ENCODE measurements around the gene MRI1.
"Not testable (repeated sequence)": the region's sequence is repeated elsewhere in the genome, so short reads cannot be mapped to it uniquely, and the experiment has no call there.

The MRI1 gene

DNA sequence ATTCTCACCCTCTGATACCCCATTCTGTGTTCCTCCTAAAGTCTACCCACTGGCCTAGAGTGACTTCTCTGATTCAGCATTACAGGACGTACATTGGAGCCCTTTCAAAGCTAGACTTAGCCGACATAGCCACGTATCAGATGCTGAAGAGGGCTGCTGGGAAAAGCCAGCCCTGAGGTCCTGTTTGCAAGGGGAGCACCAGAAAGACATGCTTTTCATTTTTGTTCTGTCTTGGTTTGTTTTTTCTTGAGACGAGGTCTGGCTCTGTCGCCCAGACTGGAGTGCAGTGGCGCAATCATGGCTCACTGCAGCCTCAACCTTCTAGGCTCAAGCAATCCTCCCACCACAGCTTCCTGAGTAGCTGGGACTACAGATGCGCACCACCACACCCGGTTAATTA is 24.7 kb downstream of the MRI1 start:
- no peaks in the 10 kb centered on the region for H3K9me3 ChIP-seq (ENCODE audit: control insufficient read depth, insufficient read depth, low read depth, low read length)
- ChIA-PET CTCF (no interaction called here), POLR2A (interaction anchor here (1.0 to 1.9 kb wide), 2 partner anchors 9 to 15 kb away, joined by 3 to 7 read pairs; partner anchors contain the start of gene C19orf53)
- H3K36me3 ChIP-seq (ENCODE audit: control insufficient read depth in 2 of 2, insufficient read depth in 1 of 2, low read length in 2 of 2), result no peaks in the 10 kb centered on the region
- TF ChIP-seq, protein P1, sequence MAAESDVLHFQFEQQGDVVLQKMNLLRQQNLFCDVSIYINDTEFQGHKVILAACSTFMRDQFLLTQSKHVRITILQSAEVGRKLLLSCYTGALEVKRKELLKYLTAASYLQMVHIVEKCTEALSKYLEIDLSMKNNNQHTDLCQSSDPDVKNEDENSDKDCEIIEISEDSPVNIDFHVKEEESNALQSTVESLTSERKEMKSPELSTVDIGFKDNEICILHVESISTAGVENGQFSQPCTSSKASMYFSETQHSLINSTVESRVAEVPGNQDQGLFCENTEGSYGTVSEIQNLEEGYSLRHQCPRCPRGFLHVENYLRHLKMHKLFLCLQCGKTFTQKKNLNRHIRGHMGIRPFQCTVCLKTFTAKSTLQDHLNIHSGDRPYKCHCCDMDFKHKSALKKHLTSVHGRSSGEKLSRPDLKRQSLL (tag by site-specific recombination; IDR thresholded peaks at IDR 0.05), result peak; percentile 85; the same call in 1 of the 2 replicates
- no peak for TF ChIP-seq GLIS2 (tag by site-specific recombination; IDR thresholded peaks at IDR 0.05)
- H3K27ac ChIP-seq (ENCODE audit: extremely low read depth, low read depth, low read length), result no peak overlapping the region
- no peaks in the 10 kb centered on the region; the same call in 1 of the 2 replicates for H3K4me1 ChIP-seq (ENCODE audit: control insufficient read depth, insufficient read depth, low read length)
- H3K4me3 ChIP-seq (ENCODE audit: low read depth, low read length), result no peak overlapping the region

DNA sequence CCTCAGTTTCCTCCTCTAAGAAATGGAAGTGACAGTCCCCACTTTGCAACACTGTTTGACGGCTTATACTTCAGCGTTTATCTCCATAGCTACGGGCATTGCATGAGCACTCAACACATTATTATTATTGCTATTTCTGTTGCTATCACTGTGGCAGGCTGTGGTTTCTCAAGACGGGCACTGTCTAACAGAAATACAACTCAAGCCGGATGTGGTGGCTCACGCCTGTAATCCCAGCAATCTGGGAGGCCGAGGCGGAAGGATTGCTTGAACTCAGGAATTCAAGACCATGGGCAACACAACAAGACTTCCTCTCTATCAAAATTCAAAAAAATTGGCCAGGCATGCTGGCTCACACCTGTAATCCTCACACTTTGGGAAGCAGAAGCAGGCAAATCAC is 26.0 kb downstream of the MRI1 start:
- H3K27ac ChIP-seq (ENCODE audit: extremely low read depth, low read depth, low read length), result no peak overlapping the region

DNA sequence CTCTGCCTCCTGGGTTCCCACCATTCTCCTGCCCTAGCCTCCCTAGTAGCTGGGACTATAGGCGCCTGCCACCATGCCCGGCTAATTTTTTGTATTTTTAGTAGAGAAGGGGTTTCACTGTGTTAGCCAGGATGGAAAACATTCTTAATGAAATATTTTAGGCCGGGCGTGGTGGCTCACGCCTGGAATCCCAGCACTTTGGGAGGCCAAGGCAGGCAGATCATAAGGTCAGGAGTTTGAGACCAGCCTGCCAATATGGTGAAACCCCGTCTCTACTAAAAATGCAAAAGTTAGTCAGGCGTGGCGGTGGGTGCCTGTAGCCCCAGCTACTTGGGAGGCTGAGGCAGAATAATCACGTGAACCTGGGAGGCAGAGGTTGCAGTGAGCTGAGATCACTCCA is 29.0 kb downstream of the MRI1 start:
- POLR2A ChIA-PET; H3K36me3 ChIP-seq (ENCODE audit: control insufficient read depth in 2 of 2, insufficient read depth in 1 of 2, low read length in 2 of 2); H3K9me3 ChIP-seq (ENCODE audit: control insufficient read depth, insufficient read depth, low read depth, low read length); H3K4me1 ChIP-seq (ENCODE audit: control insufficient read depth, insufficient read depth, low read length); H3K4me3 ChIP-seq (ENCODE audit: low read depth, low read length); H3K27ac ChIP-seq (ENCODE audit: extremely low read depth, low read depth, low read length): not testable (repeated sequence)
- CTCF ChIA-PET, result interaction anchor here (0.7 to 2.8 kb wide), 2 partner anchors 69 kb away, joined by 5 to 17 read pairs; no protein-coding TSS in a partner anchor
- TF ChIP-seq ZNF335 (tag by site-specific recombination; conservative IDR thresholded peaks at IDR 0.05), result peak; percentile 74

More for the DNA sequence above, 26.0 kb downstream of the MRI1 start:
- Histone ChIP-seq H3K9me3 (ENCODE audit: control insufficient read depth, insufficient read depth, low read depth, low read length) (no peaks in the 10 kb centered on the region), H3K4me3 (ENCODE audit: low read depth, low read length) (no peak overlapping the region), H3K4me1 (ENCODE audit: control insufficient read depth, insufficient read depth, low read length) (peaks cover 5% of the 10 kb centered on the region), H3K36me3 (ENCODE audit: control insufficient read depth in 2 of 2, insufficient read depth in 1 of 2, low read length in 2 of 2) (no peaks in the 10 kb centered on the region)
- no peak for TF ChIP-seq ZNF596 (tag by site-specific recombination; IDR thresholded peaks at IDR 0.05)
- no peak for TF ChIP-seq ZBTB8A (tag by site-specific recombination; IDR thresholded peaks at IDR 0.05)
- TF ChIP-seq ZNF791 (tag by site-specific recombination; IDR thresholded peaks at IDR 0.05), result no peak
- TF ChIP-seq GLI4 (tag by site-specific recombination; IDR thresholded peaks at IDR 0.05), result no peak
- CTCF ChIA-PET, result interaction anchor here (1.0 kb wide), 1 partner anchor 283 kb away, joined by 3 read pairs; no protein-coding TSS in a partner anchor
- POLR2A ChIA-PET, result no interaction called here

DNA sequence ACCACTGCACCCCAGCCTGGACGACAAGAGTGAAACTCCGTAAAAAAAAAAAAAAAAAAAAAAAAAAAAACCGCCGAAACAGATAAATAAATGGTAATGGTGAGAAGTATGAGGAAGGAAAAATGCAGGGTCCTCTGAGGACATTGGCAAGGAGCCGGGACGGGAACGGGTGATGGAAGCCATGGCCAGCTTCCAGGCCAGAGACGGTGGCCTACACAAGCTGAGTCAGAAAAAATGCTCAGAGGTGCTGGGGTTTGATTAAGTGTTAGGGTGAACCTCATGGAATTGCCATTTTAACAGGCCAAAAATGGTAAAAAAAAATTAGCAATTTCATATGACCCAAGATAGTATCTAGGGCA is 30.1 kb downstream of the MRI1 start:
- ChIA-PET CTCF (interaction anchor here (0.5 to 2.8 kb wide), 6 partner anchors 13 to 612 kb away, joined by 3 to 17 read pairs (median 4); no protein-coding TSS in a partner anchor), POLR2A (interaction anchor here (0.7 to 3.7 kb wide), 6 partner anchors 13 to 63 kb away, joined by 3 to 17 read pairs (median 6); partner anchors contain the start of gene C19orf53)
- Histone ChIP-seq H3K4me3 (ENCODE audit: low read depth, low read length) (peak overlapping the region; percentile 79), H3K36me3 (ENCODE audit: control insufficient read depth in 2 of 2, insufficient read depth in 1 of 2, low read length in 2 of 2) (no peaks in the 10 kb centered on the region), H3K27ac (ENCODE audit: extremely low read depth, low read depth, low read length) (no peak overlapping the region), H3K9me3 (ENCODE audit: control insufficient read depth, insufficient read depth, low read depth, low read length) (no peaks in the 10 kb centered on the region), H3K4me1 (ENCODE audit: control insufficient read depth, insufficient read depth, low read length) (peaks cover 8% of the 10 kb centered on the region)
- TF ChIP-seq, protein P2, sequence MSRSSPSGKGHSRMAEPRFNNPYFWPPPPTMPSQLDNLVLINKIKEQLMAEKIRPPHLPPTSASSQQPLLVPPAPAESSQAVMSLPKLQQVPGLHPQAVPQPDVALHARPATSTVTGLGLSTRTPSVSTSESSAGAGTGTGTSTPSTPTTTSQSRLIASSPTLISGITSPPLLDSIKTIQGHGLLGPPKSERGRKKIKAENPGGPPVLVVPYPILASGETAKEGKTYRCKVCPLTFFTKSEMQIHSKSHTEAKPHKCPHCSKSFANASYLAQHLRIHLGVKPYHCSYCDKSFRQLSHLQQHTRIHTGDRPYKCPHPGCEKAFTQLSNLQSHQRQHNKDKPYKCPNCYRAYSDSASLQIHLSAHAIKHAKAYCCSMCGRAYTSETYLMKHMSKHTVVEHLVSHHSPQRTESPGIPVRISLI (tag by site-specific recombination; IDR thresholded peaks at IDR 0.05), result peak; percentile 72; the same call in 1 of the 2 replicates
- TF ChIP-seq ZFP37 (tag by site-specific recombination; IDR thresholded peaks at IDR 0.05), result no peak

DNA sequence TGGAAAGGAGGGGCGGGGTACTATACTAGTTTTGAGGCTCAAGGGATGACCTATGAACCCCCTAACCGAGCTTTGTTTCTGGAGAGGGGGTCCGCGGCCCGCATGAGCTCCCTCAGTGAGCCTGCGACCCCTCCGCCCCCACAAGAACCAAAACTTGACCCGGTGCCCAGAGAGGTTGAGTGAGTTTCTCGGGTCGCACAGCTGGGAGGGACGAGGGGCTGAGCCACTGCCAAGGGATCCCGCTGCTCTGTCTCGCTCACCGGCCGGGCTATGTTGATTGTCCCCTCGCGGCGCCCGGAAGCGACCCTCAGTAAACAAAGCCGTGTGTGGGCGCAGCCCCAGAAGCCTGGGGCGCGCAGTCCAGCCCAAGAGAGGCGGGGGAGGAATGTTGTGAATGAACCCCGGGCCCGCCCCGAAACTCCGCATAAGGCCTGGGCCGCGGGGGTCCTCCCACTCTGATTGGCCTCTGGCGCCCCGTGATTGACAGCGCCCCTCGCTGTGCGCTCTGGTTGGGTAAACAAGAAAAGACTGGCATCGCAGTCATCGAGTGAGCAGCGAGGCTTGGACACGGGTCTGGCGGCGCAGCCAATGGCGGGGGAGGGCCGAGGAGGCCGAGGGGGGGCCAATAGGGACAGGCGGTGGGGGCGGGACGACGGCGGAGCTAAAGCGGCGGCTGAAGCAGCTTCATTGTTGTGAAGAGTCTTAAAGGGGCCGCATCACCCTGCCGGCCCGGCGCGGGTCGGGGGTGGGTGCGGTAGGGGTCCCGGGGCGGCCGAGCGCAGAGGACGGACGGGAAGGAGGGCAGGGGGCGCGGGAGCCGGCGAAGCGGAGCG is 30.7 kb downstream of the MRI1 start, which contains the start of gene ZSWIM4:
ZSWIM4 (plus strand) TSS at position 687 of the 833 bp plus-strand sequence. CDS start 206 bp downstream, outside the sequence.
- Histone ChIP-seq H3K4me3 (ENCODE audit: low read depth, low read length) (peak within 1 kb of the TSS; percentile 79), H3K4me1 (ENCODE audit: control insufficient read depth, insufficient read depth, low read length) (peaks cover 8% of the 10 kb centered on the region), H3K27ac (ENCODE audit: extremely low read depth, low read depth, low read length) (peak within 1 kb of the TSS; percentile 76), H3K36me3 (ENCODE audit: control insufficient read depth in 2 of 2, insufficient read depth in 1 of 2, low read length in 2 of 2) (no peaks in the 10 kb centered on the region), H3K9me3 (ENCODE audit: control insufficient read depth, insufficient read depth, low read depth, low read length) (no peaks in the 10 kb centered on the region)
- ChIA-PET CTCF (interaction anchor here (0.5 to 2.8 kb wide), 6 partner anchors 9 to 182 kb away, joined by 3 to 17 read pairs (median 4); no protein-coding TSS in a partner anchor), POLR2A (interaction anchor here (0.6 to 3.7 kb wide), 16 partner anchors 9 to 67 kb away, joined by 3 to 18 read pairs (median 4); partner anchors contain the start of gene C19orf53)
- TF ChIP-seq BCL11A (tag by site-specific recombination; IDR thresholded peaks at IDR 0.05; ENCODE audit: low read depth), result 0 out of 2 replicates have a peak, but pooled peaks have one; percentile 13
- no peak for TF ChIP-seq ZNF133 (tag by site-specific recombination; IDR thresholded peaks at IDR 0.05)
- TF ChIP-seq EGR2 (tag by site-specific recombination; IDR thresholded peaks at IDR 0.05; ENCODE audit: low read depth), result peak; percentile 82
- no peak for TF ChIP-seq ZNF423 (tag by site-specific recombination; IDR thresholded peaks at IDR 0.05)
- TF ChIP-seq ZNF175 (tag by site-specific recombination; IDR thresholded peaks at IDR 0.05), result no peak
- TF ChIP-seq ZNF623 (tag by site-specific recombination; IDR thresholded peaks at IDR 0.05), result no peak
- TF ChIP-seq ZFP3 (tag by site-specific recombination; IDR thresholded peaks at IDR 0.05; ENCODE audit: low read depth), result no peak
- TF ChIP-seq ZNF394 (tag by site-specific recombination; IDR thresholded peaks at IDR 0.05; ENCODE audit: borderline replicate concordance), result no peak
- 0 out of 2 replicates have a peak, but pooled peaks have one; percentile 17 for TF ChIP-seq ZNF629 (tag by site-specific recombination; IDR thresholded peaks at IDR 0.05)
